NCI-H187 treated with DMSO at 0.1 percent for 48 hours (cell line): Measurements from ENCODE around the gene UNC13C.

Experiments used
- DNase-seq: peaks from one replicate; lab custom pipeline; 2025; lab: John Stamatoyannopoulos, UW

The UNC13C gene

DNA sequence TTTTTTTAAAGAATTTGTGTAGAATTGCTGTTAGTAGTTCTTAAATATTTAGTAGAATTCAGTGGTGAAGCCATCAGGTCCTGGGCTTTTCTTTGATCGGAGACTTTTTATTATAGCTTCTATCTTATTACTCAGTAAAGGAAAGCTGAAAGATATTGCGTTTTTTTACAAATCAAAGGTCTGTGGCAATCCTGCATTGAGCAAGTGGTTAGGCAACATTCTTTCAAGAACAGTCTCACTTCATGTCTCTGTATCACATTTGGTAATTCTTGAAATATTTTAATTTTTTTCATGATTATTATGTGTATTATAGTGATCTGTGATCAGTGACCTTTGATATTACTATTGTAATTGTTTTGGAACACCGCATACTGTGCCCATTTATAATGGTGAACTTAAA, 140.8 kb downstream of the UNC13C start:
- no peak for DNase-seq

- DNase-seq, result no peak
These were observed 142.8 kb downstream of the UNC13C start for GRCh38 chr15:54120949-54121463.

GRCh38 chr15:54127574-54127973, 149.3 kb downstream of the UNC13C start:
- DNase-seq, result no peak

- DNase-seq, result no peak
These were observed 153.2 kb downstream of the UNC13C start for GRCh38 chr15:54131410-54131809.

DNA sequence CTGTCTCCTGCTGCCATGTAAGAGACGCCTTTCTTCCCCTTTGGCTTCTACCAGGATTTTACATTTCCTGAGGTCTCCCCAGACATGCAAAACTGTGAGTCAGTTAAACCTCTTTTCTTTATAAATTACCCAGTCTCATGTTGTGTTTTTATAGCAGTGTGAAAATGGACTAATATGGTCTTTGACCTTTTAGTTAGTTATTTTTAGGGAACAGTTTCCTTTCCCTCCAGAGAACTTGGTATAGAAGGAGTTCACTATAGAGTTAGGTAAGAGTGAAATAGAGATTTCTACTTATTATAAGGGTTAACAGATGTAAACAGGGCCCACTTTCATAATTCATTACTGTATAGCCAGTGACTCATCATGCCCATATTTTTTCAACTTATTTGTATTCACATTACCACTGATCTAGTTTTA, 170.9 kb downstream of the UNC13C start:
- no peak for DNase-seq

- DNase-seq, result no peak
These were observed 172.0 kb downstream of the UNC13C start for GRCh38 chr15:54150255-54150654.

DNA sequence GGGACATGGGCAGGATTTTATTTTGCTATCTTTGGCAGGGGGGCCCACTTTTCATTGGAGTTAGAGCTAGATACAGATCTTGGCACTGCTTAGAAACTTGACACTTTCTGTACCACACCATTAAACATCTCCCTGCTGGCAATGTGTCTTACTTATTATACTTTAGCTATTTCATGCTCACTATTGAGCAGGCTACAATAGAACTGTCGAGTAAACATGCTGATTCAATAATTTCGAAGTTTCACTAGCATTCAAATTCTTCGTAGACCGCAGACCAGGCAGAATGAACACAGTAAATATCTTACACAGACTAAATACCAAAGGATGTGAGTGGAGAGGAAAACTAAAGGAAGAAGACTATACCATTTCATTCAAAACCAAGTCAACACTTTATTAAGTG, 180.8 kb downstream of the UNC13C start:
- DNase-seq, result no peak

DNA sequence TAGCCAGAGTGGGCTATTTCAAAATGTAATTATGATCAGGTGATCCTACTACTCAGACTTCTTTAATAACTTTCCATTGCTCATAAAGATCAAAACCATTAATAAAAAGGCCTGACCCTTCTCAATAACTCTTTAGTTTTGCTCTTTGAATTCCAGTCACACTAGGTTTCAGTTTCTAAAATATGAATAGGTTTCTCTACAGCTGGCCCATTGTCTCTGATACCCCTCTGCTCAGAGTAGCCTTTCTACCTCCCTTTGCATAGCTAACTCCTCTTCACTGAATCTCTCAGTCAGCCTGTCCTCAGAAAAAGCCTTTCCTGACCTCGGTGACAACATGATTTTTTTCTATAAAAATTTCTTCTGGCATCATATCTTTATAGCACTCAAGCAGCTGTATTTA, 209.1 kb downstream of the UNC13C start:
- no peak for DNase-seq

DNA sequence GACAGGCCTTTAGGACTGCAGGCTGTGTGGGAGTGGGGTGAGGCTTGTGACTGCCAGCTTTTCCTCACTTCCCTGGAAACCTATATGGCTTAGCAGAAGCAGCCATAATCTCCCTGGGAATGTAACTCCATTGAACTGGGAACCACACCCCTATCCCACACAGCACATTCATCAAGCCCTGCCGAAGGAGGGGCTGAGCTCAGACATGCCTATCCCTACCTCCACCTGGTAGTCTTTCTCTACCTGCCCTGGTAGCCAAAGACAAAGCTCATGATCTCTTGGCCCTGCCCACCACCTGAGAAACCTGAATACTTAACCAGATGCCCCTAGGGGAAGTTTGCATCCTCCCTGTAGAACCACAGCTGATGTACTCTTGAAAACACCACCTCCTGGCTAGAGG, 219.8 kb downstream of the UNC13C start:
- DNase-seq, result no peak

DNA sequence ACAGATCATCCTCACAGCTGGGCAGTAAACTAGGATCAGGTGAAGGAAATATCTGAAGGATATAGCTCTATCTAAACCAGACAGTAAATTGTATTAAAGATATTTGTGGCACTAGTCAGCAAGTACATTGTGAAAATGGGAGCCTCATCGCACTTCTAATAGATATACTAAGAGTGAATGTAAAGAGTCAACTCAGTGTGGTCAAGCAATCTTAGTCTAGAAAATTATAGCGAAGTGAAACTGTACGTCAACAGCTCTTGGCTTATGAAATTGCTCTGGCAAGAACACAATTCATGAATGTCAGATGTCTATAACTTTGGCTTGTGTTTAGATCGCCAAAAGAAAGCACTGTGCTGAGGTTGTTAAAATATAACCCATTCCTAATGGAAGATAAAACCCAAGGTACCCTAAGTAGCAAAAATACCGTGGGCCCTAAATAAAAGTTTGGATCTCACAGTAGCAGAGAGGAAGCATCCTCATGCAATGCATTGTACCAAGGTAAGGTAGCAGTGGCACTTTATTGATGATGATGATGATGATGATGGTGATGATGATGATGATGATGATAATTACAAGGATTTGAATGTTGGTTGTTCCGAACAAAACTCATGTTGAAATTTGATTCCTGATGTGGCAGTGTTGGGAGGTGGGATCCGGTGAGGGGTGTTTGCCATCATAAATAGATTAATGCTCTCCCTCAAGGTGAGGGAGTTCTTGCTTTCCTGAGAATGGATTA, 228.5 kb downstream of the UNC13C start:
- DNase-seq, result no peak

DNA sequence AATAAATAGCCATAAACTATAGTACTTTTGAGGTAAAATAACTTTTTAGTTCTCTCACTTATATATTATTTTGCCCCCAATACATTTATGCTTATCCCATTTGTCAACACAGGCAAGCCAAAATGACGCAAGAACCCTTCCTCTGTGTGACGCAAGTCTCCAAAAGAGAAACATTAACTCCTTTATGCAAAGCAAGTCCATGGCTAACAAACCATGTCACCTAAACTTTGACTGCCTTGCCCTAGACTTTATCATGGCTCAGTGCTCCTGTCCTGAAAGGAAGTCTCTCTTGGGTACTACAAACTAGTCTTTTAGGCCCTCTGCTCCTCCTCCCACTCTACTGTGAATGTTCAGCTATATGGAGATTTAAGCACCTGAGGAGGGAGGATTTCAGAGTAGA, 230.5 kb downstream of the UNC13C start:
- DNase-seq, result no peak

- DNase-seq, result no peak
These were observed 234.4 kb downstream of the UNC13C start for GRCh38 chr15:54212635-54213034.

DNA sequence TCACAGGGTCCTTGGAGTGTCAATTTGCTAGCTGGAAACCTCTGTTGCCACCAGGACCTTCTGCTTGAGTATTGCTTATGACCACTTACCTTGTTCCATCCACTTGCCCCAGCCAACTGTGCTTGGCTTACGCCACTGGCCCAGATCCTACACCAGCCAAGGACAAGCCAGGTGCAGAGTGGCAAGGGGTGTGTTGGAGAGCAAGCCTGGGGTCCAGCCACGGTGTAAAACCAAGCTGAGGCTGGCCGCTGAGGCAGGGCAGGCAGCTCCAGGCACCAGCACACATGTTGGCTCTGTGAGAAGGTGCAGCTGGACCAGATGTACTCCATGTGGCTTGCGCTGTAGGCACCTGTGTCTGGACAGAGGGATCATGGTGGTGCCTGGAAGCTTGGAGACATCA, 248.2 kb downstream of the UNC13C start:
- DNase-seq, result no peak

DNA sequence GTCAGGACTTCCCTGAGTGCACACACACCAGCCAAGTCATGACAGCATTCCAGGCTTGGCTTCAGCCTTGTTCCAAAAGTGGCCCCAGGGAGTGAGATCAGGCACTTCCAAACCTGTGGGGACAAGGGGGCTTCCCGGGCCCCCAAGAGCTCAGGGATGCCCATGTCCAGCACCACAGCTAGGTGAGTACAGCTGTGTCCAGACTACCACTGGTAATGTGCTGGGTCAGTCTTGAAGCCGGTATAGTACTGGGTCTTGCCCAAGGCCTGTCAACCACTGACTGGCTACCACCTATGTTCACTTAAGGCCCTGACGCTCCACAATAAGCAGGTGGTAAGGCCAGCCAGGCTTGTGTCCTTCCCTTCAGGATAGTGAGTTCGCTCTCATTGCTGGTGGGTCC, 249.3 kb downstream of the UNC13C start:
- no peak for DNase-seq

- no peak for DNase-seq
These were observed 272.1 kb downstream of the UNC13C start for GRCh38 chr15:54250326-54250725.

- no peak for DNase-seq
These were observed 277.9 kb downstream of the UNC13C start for GRCh38 chr15:54256190-54256589.

DNA sequence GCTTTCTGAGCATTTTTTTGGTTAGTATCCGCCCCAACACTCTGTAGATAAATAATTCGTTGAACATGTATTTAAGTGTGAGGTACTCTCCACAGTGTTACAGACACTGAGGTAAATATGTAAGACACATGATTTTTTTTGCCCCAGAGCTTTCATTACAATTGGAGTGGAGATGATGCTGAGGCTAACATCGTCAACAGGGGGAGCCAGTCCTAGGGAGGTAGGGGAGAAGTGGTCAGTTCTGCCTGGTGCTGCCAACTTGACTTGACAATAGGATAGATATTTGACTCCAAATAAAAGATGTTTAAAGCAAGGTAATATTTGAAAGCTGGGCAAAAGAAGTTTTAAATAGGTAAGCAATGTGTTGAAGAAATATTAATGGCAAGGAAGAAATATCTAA, 295.7 kb downstream of the UNC13C start:
- DNase-seq, result no peak

DNA sequence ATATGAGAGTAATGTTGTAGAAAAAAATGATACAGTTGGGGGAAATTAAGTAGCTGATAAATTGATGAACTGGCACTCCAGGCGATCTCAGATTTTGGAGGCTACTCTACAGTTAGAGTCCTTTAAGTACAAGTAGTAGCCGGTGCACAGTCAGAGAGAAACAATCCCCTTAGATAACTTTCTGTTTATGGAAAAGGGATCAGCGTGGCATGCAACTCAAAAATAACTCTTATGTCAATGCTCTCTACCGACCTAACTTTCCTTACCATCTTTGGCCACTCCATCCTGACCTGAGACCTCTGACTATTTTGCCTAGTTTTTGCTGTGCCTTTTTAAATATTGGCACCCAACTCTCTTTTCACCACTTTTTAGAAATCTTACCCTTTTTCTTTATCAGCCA, 299.6 kb downstream of the UNC13C start:
- DNase-seq, result no peak

GRCh38 chr15:54280726-54281125, 302.5 kb downstream of the UNC13C start:
- DNase-seq, result no peak

DNA sequence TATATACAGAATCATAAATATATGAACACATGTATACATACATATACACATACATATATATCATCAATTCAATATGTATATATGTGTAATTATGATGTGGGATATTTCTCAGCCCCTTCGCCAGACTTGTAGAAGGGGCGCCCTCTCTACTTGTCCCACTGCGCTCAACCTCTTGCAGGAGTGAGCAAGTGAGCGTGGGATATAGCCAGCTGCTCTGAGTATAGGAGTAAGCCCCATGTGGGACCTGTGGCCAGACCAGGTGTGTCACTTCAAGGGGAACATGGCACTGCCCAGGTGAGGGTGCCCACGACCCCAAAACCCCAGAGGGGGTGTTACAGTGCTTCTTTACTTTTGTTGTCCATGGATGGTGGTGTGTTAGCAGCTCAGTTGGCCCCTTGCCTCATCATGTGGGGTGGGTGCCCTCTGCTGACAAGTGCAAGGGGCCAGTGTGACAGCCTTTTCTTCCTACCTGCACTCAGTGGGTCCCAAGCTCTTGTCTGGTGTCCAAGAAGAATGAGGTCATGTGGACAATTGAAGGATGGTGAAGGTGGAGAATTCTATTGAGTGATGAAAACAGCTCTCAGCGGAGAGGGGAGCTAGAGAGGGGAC, 304.1 kb downstream of the UNC13C start:
- no peak for DNase-seq

- no peak for DNase-seq
These were observed 309.8 kb downstream of the UNC13C start for GRCh38 chr15:54288049-54288448.

DNA sequence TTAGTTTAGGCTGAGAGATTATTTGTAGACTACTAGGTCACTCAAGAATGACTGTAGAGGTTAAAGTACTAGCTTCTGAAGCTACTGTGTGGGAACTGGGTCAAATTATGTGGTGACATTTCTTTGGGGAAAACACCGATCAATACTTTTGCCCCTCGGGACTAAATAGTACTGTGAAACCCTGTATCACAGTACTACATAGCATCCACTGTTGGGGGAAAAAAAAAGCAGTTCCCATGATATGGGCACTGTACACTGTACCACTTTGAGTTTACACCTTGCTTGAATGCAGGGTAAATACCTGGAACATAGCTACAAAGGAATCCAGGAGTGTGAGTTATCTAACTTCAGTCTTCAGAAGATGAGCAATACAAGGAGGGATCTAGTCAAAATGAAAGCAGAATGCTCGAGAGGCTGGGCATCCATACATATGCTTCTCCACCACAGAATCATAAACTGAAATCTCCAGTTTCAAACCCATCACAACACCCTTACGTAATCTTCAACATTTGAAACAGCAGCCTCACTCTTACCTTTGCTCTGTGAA, 311.4 kb downstream of the UNC13C start:
- no peak for DNase-seq

DNA sequence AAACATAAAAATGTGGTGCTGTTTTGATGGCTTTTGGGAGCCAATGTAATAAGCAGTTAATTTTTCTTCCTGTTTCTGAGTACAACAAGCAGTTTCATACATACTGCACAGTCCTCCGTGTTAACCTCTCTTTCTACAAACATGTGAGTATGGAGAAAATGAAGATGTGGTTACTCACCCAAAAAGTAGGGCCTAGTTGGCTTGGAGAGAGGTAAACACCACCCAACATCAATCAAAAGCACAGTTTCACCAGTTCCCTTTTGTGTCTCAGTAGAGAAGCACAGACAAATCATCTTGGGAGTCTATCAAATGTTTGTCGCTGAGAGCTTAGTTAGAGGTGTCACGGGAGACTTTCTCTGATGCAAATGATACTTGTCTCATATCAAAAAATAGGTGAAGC, 320.2 kb downstream of the UNC13C start:
- DNase-seq, result no peak

DNA sequence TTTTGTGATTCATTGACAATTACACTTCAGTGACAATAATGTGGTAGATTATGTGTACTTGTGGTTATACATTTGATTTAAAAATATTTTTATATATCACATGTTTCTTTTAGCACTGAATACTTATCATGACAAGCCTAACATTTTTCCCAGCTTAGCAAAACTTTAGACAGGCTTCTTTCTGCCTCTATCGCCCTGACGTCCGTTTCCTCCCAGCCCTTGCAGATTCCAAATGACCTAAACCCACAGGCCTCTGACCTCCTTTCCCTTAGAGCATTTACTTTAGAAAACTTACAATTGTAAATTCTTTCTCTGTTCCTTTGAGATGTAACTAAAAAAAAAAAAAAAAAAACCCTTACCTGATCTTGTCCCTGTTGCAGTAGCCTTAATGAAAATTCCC, 326.1 kb downstream of the UNC13C start:
- DNase-seq, result no peak
